Esophagus muscularis mucosa (tissue), 4 donors: Measurements from ENCODE around the gene SMIM43. TPM values are rescaled to one million over a fixed set of nuclear protein-coding genes. Genes with fewer than 3 reads are reported as not detected.

Experiments used
- DNase-seq: peaks from one replicate; pipeline ENCODE4 v3.0.0-alpha.2; 2017; ENCODE audit errors: extremely low spot score
- H3K27ac ChIP-seq, 4 donors: fragments of 200-600 bp; sonication (generic); replicated peaks in 1 of 4; 1 replicate in 3 of 4; 2 replicates in 1 of 4; pipeline ENCODE4 v1.5.1; 2016 to 2019; ENCODE audit warnings: mild to moderate bottlenecking in 1 of 4
- H3K27me3 ChIP-seq, 4 donors: fragments of 200-600 bp; sonication (generic); one replicate each; pipeline versions ENCODE4 v1.5.1 to v1.6.0; 2016 to 2019
- H3K36me3 ChIP-seq, 4 donors: fragments of 200-600 bp; sonication (generic); one replicate each; pipeline ENCODE4 v1.5.1; 2016 to 2019
- H3K4me1 ChIP-seq, 4 donors: fragments of 200-600 bp; sonication (generic); one replicate each; pipeline ENCODE4 v1.5.1; 2016 to 2019
- H3K4me3 ChIP-seq, 4 donors: fragments of 200-600 bp; sonication (generic); 1 replicate in 2 of 4; 2 replicates in 2 of 4; pipeline ENCODE4 v1.5.1; 2016 to 2019; ENCODE audit warnings: mild to moderate bottlenecking in 4 of 4, moderate library complexity in 1 of 4
- H3K9me3 ChIP-seq, 4 donors: fragments of 200-600 bp; sonication (generic); 1 replicate in 3 of 4; 2 replicates in 1 of 4; pipeline ENCODE4 v1.5.1; 2016 to 2019
- EP300 ChIP-seq: sonication (generic); formaldehyde crosslinking; IDR thresholded peaks from one replicate; pipeline ENCODE4 v1.6.1; 2017; ENCODE audit warnings: antibody characterized with exemption
- POLR2A ChIP-seq: fragments of 450-650 bp; IDR thresholded peaks from one replicate; pipeline ENCODE4 v1.6.1; 2017; ENCODE audit warnings: antibody characterized with exemption, moderate library complexity, mild to moderate bottlenecking, low read depth
- POLR2AphosphoS5 ChIP-seq, 2 donors: sonication (generic); formaldehyde crosslinking; IDR thresholded peaks; one replicate each; pipeline ENCODE4 v1.6.1; 2017; ENCODE audit warnings: antibody characterized with exemption in 2 of 2
- WGBS: methylation state at CpG from one replicate; pipeline ENCODE4 v1.1.5; 2018; 5-methylcytosine and 5-hydroxymethylcytosine counted together
- intact Hi-C: fragments of 100-400 bp; cut with DNase I; formaldehyde crosslinking; loops from one replicate; pipeline ENCODE4 v1.15.1; 2023
- total RNA-seq, 4 donors: library from RNA; depleted of rRNA; stranded (reverse); fragments of >200 nt; gene quantifications; one replicate each; pipeline versions ENCODE4 v1.1.0 to v1.2.1, GENCODE V29; 2016
- TF ChIP-seq, protein P1 (sequence below), 3 experiments: fragments of 200-600 bp in 2 of 3; fragments of 450-650 bp in 1 of 3; sonication (generic) in 2 of 3; IDR thresholded peaks; one replicate each; pipeline ENCODE4 v1.5.1; 2017 to 2019; ENCODE audit warnings: antibody characterized with exemption in 3 of 3, mild to moderate bottlenecking in 2 of 3, moderate library complexity in 1 of 3

The SMIM43 gene
- total RNA-seq, 4 donors from 2014 or later = 0.46 to 1.2 (median 0.66) TPM

GRCh38 chr4:121712001-121712651, 52.8 kb downstream of the SMIM43 start:
- Histone ChIP-seq H3K4me1 (peaks cover 6 to 11% (median 7%) of the 10 kb centered on the region in 4 donors), H3K27ac (peak overlapping the region; percentile 65 to 79 (median 69)), H3K4me3 (peak overlapping the region; percentile 16 to 42 (median 37)), H3K27me3 (no peaks in the 10 kb centered on the region), H3K9me3 (no peaks in the 10 kb centered on the region), H3K36me3 (no peaks in the 10 kb centered on the region)
- WGBS = 58% methylated on average over 7 of the region's 7 CpGs
- TF ChIP-seq POLR2A = no peak
- TF ChIP-seq EP300 = no peak
- no peak for TF ChIP-seq POLR2AphosphoS5 (IDR thresholded peaks at IDR 0.05)
- TF ChIP-seq, protein P1, sequence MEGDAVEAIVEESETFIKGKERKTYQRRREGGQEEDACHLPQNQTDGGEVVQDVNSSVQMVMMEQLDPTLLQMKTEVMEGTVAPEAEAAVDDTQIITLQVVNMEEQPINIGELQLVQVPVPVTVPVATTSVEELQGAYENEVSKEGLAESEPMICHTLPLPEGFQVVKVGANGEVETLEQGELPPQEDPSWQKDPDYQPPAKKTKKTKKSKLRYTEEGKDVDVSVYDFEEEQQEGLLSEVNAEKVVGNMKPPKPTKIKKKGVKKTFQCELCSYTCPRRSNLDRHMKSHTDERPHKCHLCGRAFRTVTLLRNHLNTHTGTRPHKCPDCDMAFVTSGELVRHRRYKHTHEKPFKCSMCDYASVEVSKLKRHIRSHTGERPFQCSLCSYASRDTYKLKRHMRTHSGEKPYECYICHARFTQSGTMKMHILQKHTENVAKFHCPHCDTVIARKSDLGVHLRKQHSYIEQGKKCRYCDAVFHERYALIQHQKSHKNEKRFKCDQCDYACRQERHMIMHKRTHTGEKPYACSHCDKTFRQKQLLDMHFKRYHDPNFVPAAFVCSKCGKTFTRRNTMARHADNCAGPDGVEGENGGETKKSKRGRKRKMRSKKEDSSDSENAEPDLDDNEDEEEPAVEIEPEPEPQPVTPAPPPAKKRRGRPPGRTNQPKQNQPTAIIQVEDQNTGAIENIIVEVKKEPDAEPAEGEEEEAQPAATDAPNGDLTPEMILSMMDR (IDR thresholded peaks at IDR 0.05) = no peak
- intact Hi-C loops = no loop called here
- DNase-seq = no peak

GRCh38 chr4:121711263-121712000, 53.5 kb downstream of the SMIM43 start:
- H3K4me3 ChIP-seq = peak overlapping the region; percentile 16 to 42 (median 37)
- TF ChIP-seq, protein P1 (IDR thresholded peaks at IDR 0.05) = no peak
- TF ChIP-seq POLR2A (no peak), POLR2AphosphoS5 (IDR thresholded peaks at IDR 0.05) (peak; percentile 77 to 80), EP300 (no peak)
- WGBS = 3% methylated on average over 17 of the region's 18 CpGs

DNA sequence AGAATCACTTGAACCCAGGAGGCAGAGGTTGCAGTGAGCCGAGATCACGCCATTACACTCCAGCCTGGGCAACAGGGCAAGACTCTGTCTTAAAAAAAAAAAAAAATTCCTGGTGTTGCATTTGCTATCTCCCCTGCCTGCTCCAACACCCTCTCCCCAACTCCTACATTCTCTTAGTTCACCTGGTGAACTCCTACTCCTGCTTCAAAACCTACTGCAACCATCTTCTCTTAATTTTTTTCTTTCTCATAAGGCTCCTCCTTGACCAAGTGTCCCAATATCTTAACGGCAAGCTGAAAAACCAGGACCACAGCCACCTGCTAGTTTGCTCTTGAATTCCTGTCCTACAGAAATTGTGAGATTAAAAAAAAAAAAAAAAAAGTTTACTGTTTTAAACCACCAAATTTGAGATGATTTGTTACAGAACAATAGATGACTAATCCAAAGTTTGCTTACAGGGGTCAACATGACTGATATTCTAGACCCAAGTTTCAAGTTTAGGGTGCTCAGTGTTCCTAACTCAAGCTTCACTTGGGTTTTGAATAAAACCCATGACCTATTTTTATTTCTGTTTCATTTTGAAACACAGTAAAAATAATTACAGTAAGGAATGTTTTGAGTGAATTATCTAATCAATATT, 55.1 kb downstream of the SMIM43 start:
- intact Hi-C loops = no loop called here
- no peak for DNase-seq
- TF ChIP-seq POLR2A = no peak
- TF ChIP-seq, protein P1 (IDR thresholded peaks at IDR 0.05) = no peak
- TF ChIP-seq POLR2AphosphoS5 (IDR thresholded peaks at IDR 0.05) = no peak
- no peak for TF ChIP-seq EP300
- WGBS = 99% methylated on average over 3 of the region's 3 CpGs
- peaks cover 6 to 11% (median 7%) of the 10 kb centered on the region in 4 donors for H3K4me1 ChIP-seq
- H3K27me3 ChIP-seq = no peaks in the 10 kb centered on the region
- no peak overlapping the region for H3K4me3 ChIP-seq
- no peak overlapping the region for H3K27ac ChIP-seq
- no peaks in the 10 kb centered on the region for H3K9me3 ChIP-seq
- no peaks in the 10 kb centered on the region for H3K36me3 ChIP-seq

More at GRCh38 chr4:121711263-121712000, 53.5 kb downstream of the SMIM43 start:
- Histone ChIP-seq H3K27me3 (no peaks in the 10 kb centered on the region), H3K27ac (peak overlapping the region; percentile 65 to 79 (median 69)), H3K9me3 (no peaks in the 10 kb centered on the region), H3K36me3 (no peaks in the 10 kb centered on the region), H3K4me1 (peaks cover 6 to 11% (median 7%) of the 10 kb centered on the region in 4 donors)
- DNase-seq = peak; percentile 94
- intact Hi-C loops = no loop called here

Other genes with a start within 250 kb of the SMIM43 start
- 100 to 1,000 TPM; 242 to 338 (median 270) TPM for gene ANXA5, start 68.2 kb downstream of the SMIM43 start, total RNA-seq
- 10 to 100 TPM; 10.1 to 21.6 (median 13.9) TPM for gene EXOSC9, start 36.2 kb upstream of the SMIM43 start, total RNA-seq
- gene CCNA2, start 58.7 kb upstream of the SMIM43 start, total RNA-seq = under 1 TPM; 0.17 to 0.98 (median 0.54) TPM
- 10 to 100 TPM; 14.3 to 17.9 (median 15.2) TPM for gene BBS7, start 105.3 kb upstream of the SMIM43 start, total RNA-seq
- gene TRPC3, start 186.9 kb upstream of the SMIM43 start, total RNA-seq = under 1 TPM; 0.42 to 0.71 (median 0.62) TPM